GM23338 (cell line): Measurements from ENCODE around the gene DRD5. TPM values are rescaled to one million over a fixed set of nuclear protein-coding genes. Genes with fewer than 3 reads are reported as not detected.
"Not testable (repeated sequence)": the region's sequence is repeated elsewhere in the genome, so short reads cannot be mapped to it uniquely, and the experiment has no call there.

Experiments
- ATAC-seq: fragments of 200-7000 bp; cut with Tn5 transposase; 3 replicates; pipeline ENCODE4 v1.9.1; 2020
- DNase-seq: peaks from one replicate; pipeline ENCODE4 v3.0.0-alpha.2; 2015; ENCODE audit warnings: low spot score
- H2AFZ ChIP-seq: fragments of 200-600 bp; sonication (generic); 2 replicates; pipeline ENCODE4 v1.8.0; 2016; ENCODE audit warnings: antibody characterized with exemption, mild to moderate bottlenecking, moderate library complexity
- H3F3A ChIP-seq: fragments of 200-600 bp; sonication (generic); replicated peaks from 2 replicates; pipeline ENCODE4 v1.8.0; 2017; ENCODE audit warnings: antibody characterized with exemption, mixed run types, low read depth
- H3K27ac ChIP-seq: fragments of 200-600 bp; sonication (generic); 2 replicates; pipeline ENCODE4 v1.6.1; 2016; ENCODE audit warnings: low read depth
- H3K27me3 ChIP-seq: fragments of 200-600 bp; sonication (generic); 2 replicates; pipeline ENCODE4 v1.8.0; 2016; ENCODE audit warnings: mild to moderate bottlenecking, mixed run types, moderate library complexity; ENCODE audit not compliant: insufficient read depth
- H3K36me3 ChIP-seq: fragments of 200-600 bp; sonication (generic); 2 replicates; pipeline ENCODE4 v1.8.0; 2016; ENCODE audit warnings: mild to moderate bottlenecking; ENCODE audit not compliant: insufficient read depth
- H3K4me1 ChIP-seq: fragments of 200-600 bp; sonication (generic); 2 replicates; pipeline ENCODE4 v1.8.0; 2016; ENCODE audit warnings: mild to moderate bottlenecking, moderate library complexity; ENCODE audit not compliant: insufficient read depth
- H3K4me2 ChIP-seq: fragments of 200-600 bp; sonication (generic); 2 replicates; pipeline ENCODE4 v1.7.1; 2017; ENCODE audit warnings: mixed run types
- H3K4me3 ChIP-seq: fragments of 200-600 bp; sonication (generic); 2 replicates; pipeline ENCODE4 v1.6.1; 2016; ENCODE audit warnings: mixed run types
- H3K79me2 ChIP-seq: fragments of 200-600 bp; sonication (generic); replicated peaks from 2 replicates; pipeline ENCODE4 v1.8.0; 2017; ENCODE audit warnings: mild to moderate bottlenecking; ENCODE audit not compliant: insufficient read depth
- H3K9me2 ChIP-seq: fragments of 200-600 bp; sonication (generic); 2 replicates; pipeline ENCODE4 v1.8.0; 2017; ENCODE audit not compliant: insufficient read depth
- H4K20me1 ChIP-seq: fragments of 200-600 bp; sonication (generic); replicated peaks from 2 replicates; pipeline ENCODE4 v1.8.0; 2017; ENCODE audit warnings: mild to moderate bottlenecking; ENCODE audit not compliant: insufficient read depth
- H3K27ac Mint-ChIP-seq: 2 replicates; pipeline ENCODE4 v1.8.0; 2020; ENCODE audit warnings: inconsistent platforms, mild to moderate bottlenecking, moderate library complexity, mixed read lengths
- H3K27me3 Mint-ChIP-seq: 3 replicates; pipeline ENCODE4 v1.8.0; 2022; ENCODE audit warnings: low read depth, mild to moderate bottlenecking, moderate library complexity, mixed read lengths, inconsistent platforms; ENCODE audit not compliant: insufficient read depth, poor library complexity
- H3K36me3 Mint-ChIP-seq: 3 replicates; pipeline ENCODE4 v1.8.0; 2021; ENCODE audit warnings: low read depth, mild to moderate bottlenecking, inconsistent platforms, moderate library complexity, mixed read lengths
- H3K4me1 Mint-ChIP-seq: 3 replicates; pipeline ENCODE4 v1.8.0; 2020; ENCODE audit warnings: mild to moderate bottlenecking, inconsistent platforms, mixed read lengths
- H3K4me3 Mint-ChIP-seq: 3 replicates; pipeline ENCODE4 v1.8.0; 2021; ENCODE audit warnings: moderate library complexity, mild to moderate bottlenecking, inconsistent platforms, mixed read lengths
- H3K9me3 Mint-ChIP-seq: 3 replicates; pipeline ENCODE4 v1.8.0; 2020; ENCODE audit warnings: moderate library complexity, mild to moderate bottlenecking, inconsistent platforms, mixed read lengths
- EZH2 ChIP-seq: fragments of 200-600 bp; sonication (generic); IDR thresholded peaks from one replicate; pipeline ENCODE4 v1.8.0; 2017; ENCODE audit warnings: antibody characterized with exemption, mild to moderate bottlenecking, low read depth; ENCODE audit not compliant: unreplicated experiment
- NANOG ChIP-seq: IDR thresholded peaks from 2 replicates; pipeline ENCODE4 v1.6.1; 2016; ENCODE audit warnings: antibody characterized with exemption, borderline replicate concordance
- REST ChIP-seq: IDR thresholded peaks from one replicate; pipeline ENCODE4 v1.6.1; 2018; ENCODE audit warnings: antibody characterized with exemption; ENCODE audit not compliant: unreplicated experiment
- ZNF114 ChIP-seq: fragments of 250-450 bp; sonication (Bioruptor Pico); IDR thresholded peaks from 2 replicates; pipeline ENCODE4 v1.5.0; 2020; ENCODE audit warnings: mild to moderate bottlenecking, moderate library complexity
- ZNF462 ChIP-seq: fragments of 250-450 bp; sonication (Bioruptor Pico); IDR thresholded peaks from 2 replicates; pipeline ENCODE4 v1.5.0; 2020; ENCODE audit warnings: mild to moderate bottlenecking, moderate library complexity
- polyA plus RNA-seq: library from polyadenylated mRNA; unstranded; fragments of >200 nt; fragmentation: Nextera tagmentation; extraction: Ambion mirVana; gene quantifications from 2 replicates; pipeline ENCODE4 v1.2.1, GENCODE V29; 2016
- total RNA-seq: library from RNA; depleted of rRNA; stranded (reverse); fragments of >200 nt; shearing (Covaris generic); gene quantifications from 2 replicates; pipeline ENCODE4 v1.2.3, GENCODE V29; 2014
- TF ChIP-seq, protein P1 (sequence below), 2 experiments: fragments of 200-600 bp in 1 of 2; sonication (generic) in 1 of 2; conservative IDR thresholded peaks; 2 replicates each; pipeline versions ENCODE4 v1.5.1 to v1.6.1; 2016 to 2017; ENCODE audit warnings: antibody characterized with exemption in 2 of 2, low read depth in 2 of 2, mild to moderate bottlenecking in 2 of 2, moderate library complexity in 1 of 2

DRD5 gene
- total and polyA plus RNA-seq, 2 experiments from 2014 or later: 0.08 to 0.24 TPM

GRCh38 chr4:9792381-9792780 is 10.9 kb downstream of the DRD5 start:
- TF ChIP-seq EZH2: no peak
- TF ChIP-seq, protein P1, sequence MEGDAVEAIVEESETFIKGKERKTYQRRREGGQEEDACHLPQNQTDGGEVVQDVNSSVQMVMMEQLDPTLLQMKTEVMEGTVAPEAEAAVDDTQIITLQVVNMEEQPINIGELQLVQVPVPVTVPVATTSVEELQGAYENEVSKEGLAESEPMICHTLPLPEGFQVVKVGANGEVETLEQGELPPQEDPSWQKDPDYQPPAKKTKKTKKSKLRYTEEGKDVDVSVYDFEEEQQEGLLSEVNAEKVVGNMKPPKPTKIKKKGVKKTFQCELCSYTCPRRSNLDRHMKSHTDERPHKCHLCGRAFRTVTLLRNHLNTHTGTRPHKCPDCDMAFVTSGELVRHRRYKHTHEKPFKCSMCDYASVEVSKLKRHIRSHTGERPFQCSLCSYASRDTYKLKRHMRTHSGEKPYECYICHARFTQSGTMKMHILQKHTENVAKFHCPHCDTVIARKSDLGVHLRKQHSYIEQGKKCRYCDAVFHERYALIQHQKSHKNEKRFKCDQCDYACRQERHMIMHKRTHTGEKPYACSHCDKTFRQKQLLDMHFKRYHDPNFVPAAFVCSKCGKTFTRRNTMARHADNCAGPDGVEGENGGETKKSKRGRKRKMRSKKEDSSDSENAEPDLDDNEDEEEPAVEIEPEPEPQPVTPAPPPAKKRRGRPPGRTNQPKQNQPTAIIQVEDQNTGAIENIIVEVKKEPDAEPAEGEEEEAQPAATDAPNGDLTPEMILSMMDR (conservative IDR thresholded peaks at IDR 0.05; ENCODE audit: low read depth in 2 of 2): no peak
- no peak for TF ChIP-seq REST
- TF ChIP-seq ZNF114: no peak
- TF ChIP-seq ZNF462 (CRISPR knock-in tag): no peak
- no peak for TF ChIP-seq NANOG
- H3K79me2 ChIP-seq: no peaks in the 10 kb centered on the region
- H3K27me3 ChIP-seq: no peaks in the 10 kb centered on the region
- ATAC-seq (no peak), DNase-seq (no peak)
- Mint-ChIP-seq H3K4me3 (no peak overlapping the region), H3K27me3 (no peaks in the 10 kb centered on the region), H3K4me1 (no peaks in the 10 kb centered on the region), H3K27ac (no peak overlapping the region), H3K9me3 (no peaks in the 10 kb centered on the region; the same call in 2 of the 3 replicates), H3K36me3 (no peaks in the 10 kb centered on the region)
- no peaks in the 10 kb centered on the region for H3K4me1 ChIP-seq
- no peak overlapping the region for H3K27ac ChIP-seq
- H3K9me2 ChIP-seq: no peaks in the 10 kb centered on the region
- no peak overlapping the region for H3K4me3 ChIP-seq
- H3F3A ChIP-seq: no peaks in the 10 kb centered on the region
- no peaks in the 10 kb centered on the region for H3K36me3 ChIP-seq
- no peak overlapping the region for H3K4me2 ChIP-seq
- H4K20me1 ChIP-seq: no peaks in the 10 kb centered on the region
- H2AFZ ChIP-seq: no peak overlapping the region

DNA sequence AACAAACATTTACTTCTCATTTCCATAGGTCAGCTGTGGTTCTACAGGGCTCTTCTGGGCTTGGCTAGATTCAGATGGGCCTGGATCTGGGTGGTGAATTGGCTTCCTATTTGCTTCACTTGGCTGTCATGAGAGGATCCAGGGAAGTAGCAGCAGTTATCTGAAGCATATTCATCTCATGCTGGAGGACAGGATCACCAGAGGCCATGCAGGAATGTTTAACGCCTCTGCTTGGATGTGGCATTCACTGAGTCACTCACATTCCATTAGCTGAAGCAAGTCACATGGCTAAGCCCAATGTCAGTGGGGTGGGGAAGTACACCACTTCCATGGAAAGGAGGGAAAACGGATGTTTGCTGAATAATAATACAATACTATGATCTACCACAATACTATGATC is 15.2 kb downstream of the DRD5 start:
- H3K4me1 ChIP-seq, DNase-seq, H3K9me3 Mint-ChIP-seq, H3K27ac ChIP-seq, H2AFZ ChIP-seq, H3K36me3 Mint-ChIP-seq, H3K36me3 ChIP-seq, H3K27me3 ChIP-seq, H3K9me2 ChIP-seq, H3K27ac Mint-ChIP-seq, H3K4me3 Mint-ChIP-seq, H3K79me2 ChIP-seq, H4K20me1 ChIP-seq, H3K4me3 ChIP-seq, H3K4me1 Mint-ChIP-seq, H3K4me2 ChIP-seq, ATAC-seq, H3F3A ChIP-seq, H3K27me3 Mint-ChIP-seq: not testable (repeated sequence)
